ENCODE measurements around the gene ITGB3BP. TPM values are rescaled to one million over a fixed set of nuclear protein-coding genes. Genes with fewer than 3 reads are reported as not detected.
"Not testable (repeated sequence)": the region's sequence is repeated elsewhere in the genome, so short reads cannot be mapped to it uniquely, and the experiment has no call there.

ITGB3BP gene
- 10 to 100 TPM in 2 of 4 donors, 1 to 10 TPM in 2; 5.7 to 16.7 (median 10.6) TPM for total RNA-seq
- 7.6 TPM for polyA plus RNA-seq
- long read RNA-seq, donor 1, partial matches to known transcripts = 0 of 4 reads
- long read RNA-seq, donor 1, other reads (novel, unspliced or antisense) = 1 of 4 reads
- long read RNA-seq, donor 2, partial matches to known transcripts = 0 of 6 reads
- long read RNA-seq, donor 2, other reads (novel, unspliced or antisense) = 1 of 6 reads
- long read RNA-seq, donor 3, partial matches to known transcripts = 0 of 11 reads
- long read RNA-seq, donor 3, other reads (novel, unspliced or antisense) = 6 of 11 reads
- long read RNA-seq, donor 4, partial matches to known transcripts = 1 of 7 reads
- long read RNA-seq, donor 4, other reads (novel, unspliced or antisense) = 4 of 7 reads

- Histone ChIP-seq H3K27ac (ENCODE audit: low read length) (peak within 1 kb of the TSS; percentile 91), H3K4me3 (ENCODE audit: low read length) (peak within 1 kb of the TSS; percentile 95), H3K9me3 (ENCODE audit: control insufficient read depth, low read length) (no peaks in the 10 kb centered on the region), H3K4me1 (ENCODE audit: control insufficient read depth, insufficient read depth, low read length) (no peaks in the 10 kb centered on the region), H3K27me3 (ENCODE audit: control insufficient read depth, insufficient read depth) (no peaks in the 10 kb centered on the region)
- peak; percentile 95 to 97 for ATAC-seq
- peak; percentile 78 to 90 (median 89) for DNase-seq
- WGBS = under 1% methylated on average over 50 of the region's 50 CpGs
- intact Hi-C loops (cut with DNase I) = no loop called here
These were observed at the start of gene ITGB3BP, which contains the start of gene EFCAB7 for GRCh38 chr1:63522891-63523728. Gene ITGB3BP, minus strand, starts transcription at chr1:63523225. Its CDS starts 92 bp downstream, at chr1:63523133. Gene EFCAB7, plus strand, starts transcription at chr1:63523525. Its CDS starts 2,048 bp downstream, at chr1:63525573.

GRCh38 chr1:63572686-63573085 is 49.7 kb upstream of the ITGB3BP start:
- ATAC-seq; H3K4me1 ChIP-seq (ENCODE audit: control insufficient read depth, insufficient read depth, low read length); intact Hi-C loops (cut with DNase I); H3K27ac ChIP-seq (ENCODE audit: low read length); H3K9me3 ChIP-seq (ENCODE audit: control insufficient read depth, low read length); H3K4me3 ChIP-seq (ENCODE audit: low read length); H3K27me3 ChIP-seq (ENCODE audit: control insufficient read depth, insufficient read depth); DNase-seq: not testable (repeated sequence)
- 93% methylated on average over 8 of the region's 8 CpGs for WGBS

GRCh38 chr1:63569640-63570316 is 46.8 kb upstream of the ITGB3BP start:
- no peak for DNase-seq
- Histone ChIP-seq H3K4me3 (ENCODE audit: low read length) (no peak overlapping the region), H3K27ac (ENCODE audit: low read length) (no peak overlapping the region), H3K4me1 (ENCODE audit: control insufficient read depth, insufficient read depth, low read length) (no peaks in the 10 kb centered on the region), H3K27me3 (ENCODE audit: control insufficient read depth, insufficient read depth) (no peaks in the 10 kb centered on the region), H3K9me3 (ENCODE audit: control insufficient read depth, low read length) (no peaks in the 10 kb centered on the region)
- ATAC-seq = no peak
- 87% methylated on average over 3 of the region's 3 CpGs for WGBS
- intact Hi-C loops (cut with DNase I) = no loop called here

GRCh38 chr1:63569068-63569467 is 46.0 kb upstream of the ITGB3BP start:
- DNase-seq (no peak), ATAC-seq (no peak)
- no peaks in the 10 kb centered on the region for H3K27me3 ChIP-seq (ENCODE audit: control insufficient read depth, insufficient read depth)
- intact Hi-C loops (cut with DNase I) = no loop called here
- no peak overlapping the region for H3K27ac ChIP-seq (ENCODE audit: low read length)
- 90% methylated on average over 4 of the region's 4 CpGs for WGBS
- H3K4me3 ChIP-seq (ENCODE audit: low read length) = no peak overlapping the region
- no peaks in the 10 kb centered on the region for H3K9me3 ChIP-seq (ENCODE audit: control insufficient read depth, low read length)
- H3K4me1 ChIP-seq (ENCODE audit: control insufficient read depth, insufficient read depth, low read length) = no peaks in the 10 kb centered on the region

- Histone ChIP-seq H3K4me1 (ENCODE audit: control insufficient read depth, insufficient read depth, low read length) (no peaks in the 10 kb centered on the region), H3K27me3 (ENCODE audit: control insufficient read depth, insufficient read depth) (no peaks in the 10 kb centered on the region), H3K27ac (ENCODE audit: low read length) (no peak overlapping the region), H3K4me3 (ENCODE audit: low read length) (no peak overlapping the region), H3K9me3 (ENCODE audit: control insufficient read depth, low read length) (no peaks in the 10 kb centered on the region)
- no peak for DNase-seq
- intact Hi-C loops (cut with DNase I) = no loop called here
- no peak for ATAC-seq
These were observed 40.7 kb upstream of the ITGB3BP start for GRCh38 chr1:63563745-63564144.

- Histone ChIP-seq H3K27me3 (ENCODE audit: control insufficient read depth, insufficient read depth) (no peaks in the 10 kb centered on the region), H3K4me1 (ENCODE audit: control insufficient read depth, insufficient read depth, low read length) (no peaks in the 10 kb centered on the region), H3K27ac (ENCODE audit: low read length) (no peak overlapping the region), H3K9me3 (ENCODE audit: control insufficient read depth, low read length) (no peaks in the 10 kb centered on the region), H3K4me3 (ENCODE audit: low read length) (no peak overlapping the region)
- intact Hi-C loops (cut with DNase I) = no loop called here
- 98% methylated on average over 2 of the region's 2 CpGs for WGBS
- DNase-seq = no peak
- no peak for ATAC-seq
These were observed 36.3 kb upstream of the ITGB3BP start for GRCh38 chr1:63559357-63559756.

GRCh38 chr1:63557365-63557987 is 34.5 kb upstream of the ITGB3BP start:
- ATAC-seq = no peak
- Histone ChIP-seq H3K4me1 (ENCODE audit: control insufficient read depth, insufficient read depth, low read length) (no peaks in the 10 kb centered on the region), H3K9me3 (ENCODE audit: control insufficient read depth, low read length) (no peaks in the 10 kb centered on the region), H3K4me3 (ENCODE audit: low read length) (no peak overlapping the region), H3K27ac (ENCODE audit: low read length) (no peak overlapping the region), H3K27me3 (ENCODE audit: control insufficient read depth, insufficient read depth) (no peaks in the 10 kb centered on the region)
- intact Hi-C loops (cut with DNase I) = no loop called here
- 74% methylated on average over 6 of the region's 6 CpGs for WGBS
- DNase-seq = no peak

GRCh38 chr1:63555480-63555879 is 32.5 kb upstream of the ITGB3BP start:
- intact Hi-C loops (cut with DNase I) = no loop called here

GRCh38 chr1:63548877-63549276 is 25.9 kb upstream of the ITGB3BP start:
- 94% methylated on average over 13 of the region's 13 CpGs for WGBS
- no peak overlapping the region for H3K27ac ChIP-seq (ENCODE audit: low read length)
- DNase-seq (no peak), ATAC-seq (no peak)
- H3K9me3 ChIP-seq (ENCODE audit: control insufficient read depth, low read length) = no peaks in the 10 kb centered on the region
- no peaks in the 10 kb centered on the region for H3K4me1 ChIP-seq (ENCODE audit: control insufficient read depth, insufficient read depth, low read length)
- H3K4me3 ChIP-seq (ENCODE audit: low read length) = no peak overlapping the region
- intact Hi-C loops (cut with DNase I) = no loop called here
- no peaks in the 10 kb centered on the region for H3K27me3 ChIP-seq (ENCODE audit: control insufficient read depth, insufficient read depth)

More at GRCh38 chr1:63555480-63555879, 32.5 kb upstream of the ITGB3BP start:
- no peak for DNase-seq
- Histone ChIP-seq H3K27ac (ENCODE audit: low read length) (no peak overlapping the region), H3K4me1 (ENCODE audit: control insufficient read depth, insufficient read depth, low read length) (no peaks in the 10 kb centered on the region), H3K9me3 (ENCODE audit: control insufficient read depth, low read length) (no peaks in the 10 kb centered on the region), H3K27me3 (ENCODE audit: control insufficient read depth, insufficient read depth) (no peaks in the 10 kb centered on the region), H3K4me3 (ENCODE audit: low read length) (no peak overlapping the region)
- no peak for ATAC-seq

- no peak overlapping the region for H3K4me3 ChIP-seq (ENCODE audit: low read length)
- intact Hi-C loops (cut with DNase I) = no loop called here
- H3K27ac ChIP-seq (ENCODE audit: low read length) = no peak overlapping the region
- no peaks in the 10 kb centered on the region for H3K9me3 ChIP-seq (ENCODE audit: control insufficient read depth, low read length)
- WGBS = 94% methylated on average over 2 of the region's 2 CpGs
- no peaks in the 10 kb centered on the region for H3K27me3 ChIP-seq (ENCODE audit: control insufficient read depth, insufficient read depth)
- no peak for DNase-seq
- H3K4me1 ChIP-seq (ENCODE audit: control insufficient read depth, insufficient read depth, low read length) = no peaks in the 10 kb centered on the region
- no peak for ATAC-seq
These were observed 25.3 kb upstream of the ITGB3BP start for GRCh38 chr1:63548303-63548702.
